Stimulated activated CD4-positive, alpha-beta T cell treated with anti-CD3 and anti-CD28 coated beads, Interleukin-4, amount 100 ng/mL, for 48 hours (primary cell): ENCODE measurements around the gene GMDS.

Source experiments
- DNase-seq, 2 donors: peaks; one replicate each; pipeline ENCODE4 v3.0.0-alpha.2; 2020; ENCODE audit warnings: low read depth in 2 of 2

Gene GMDS

GRCh38 chr6:1895721-1896120, 349.7 kb downstream of the GMDS start:
- no peak for DNase-seq

GRCh38 chr6:1894954-1895353, 350.5 kb downstream of the GMDS start:
- no peak for DNase-seq

- no peak for DNase-seq
Observed at GRCh38 chr6:1893470-1894130, 351.8 kb downstream of the GMDS start.

GRCh38 chr6:1892716-1893115, 352.7 kb downstream of the GMDS start:
- no peak for DNase-seq

- no peak for DNase-seq
Observed at GRCh38 chr6:1890987-1891386, 354.4 kb downstream of the GMDS start.

GRCh38 chr6:1890071-1890470, 355.3 kb downstream of the GMDS start:
- DNase-seq, result no peak

- no peak for DNase-seq
Observed at GRCh38 chr6:1885576-1886011, 359.8 kb downstream of the GMDS start.

- no peak for DNase-seq
Observed at GRCh38 chr6:1884313-1884712, 361.1 kb downstream of the GMDS start.

- DNase-seq, result no peak
Observed at GRCh38 chr6:1878330-1878729, 367.1 kb downstream of the GMDS start.

GRCh38 chr6:1873781-1874180, 371.6 kb downstream of the GMDS start:
- no peak for DNase-seq

- DNase-seq, result no peak
Observed at GRCh38 chr6:1872649-1873131, 372.7 kb downstream of the GMDS start.

- DNase-seq, result no peak
Observed at GRCh38 chr6:1871724-1872315, 373.6 kb downstream of the GMDS start.

- DNase-seq, result no peak
Observed at GRCh38 chr6:1870932-1871331, 374.5 kb downstream of the GMDS start.

- no peak for DNase-seq
Observed at GRCh38 chr6:1870251-1870650, 375.2 kb downstream of the GMDS start.

- DNase-seq, result no peak
Observed at GRCh38 chr6:1869769-1870168, 375.6 kb downstream of the GMDS start.

- DNase-seq, result no peak
Observed at GRCh38 chr6:1869308-1869707, 376.1 kb downstream of the GMDS start.

GRCh38 chr6:1868561-1869261, 376.7 kb downstream of the GMDS start:
- no peak for DNase-seq

GRCh38 chr6:1867197-1867596, 378.2 kb downstream of the GMDS start:
- DNase-seq, result no peak

GRCh38 chr6:1865585-1865984, 379.8 kb downstream of the GMDS start:
- no peak for DNase-seq

- no peak for DNase-seq
Observed at GRCh38 chr6:1864496-1864895, 380.9 kb downstream of the GMDS start.

- DNase-seq, result no peak
Observed at GRCh38 chr6:1862411-1862810, 383.0 kb downstream of the GMDS start.

- no peak for DNase-seq
Observed at GRCh38 chr6:1860756-1861348, 384.6 kb downstream of the GMDS start.

- no peak for DNase-seq
Observed at GRCh38 chr6:1858859-1859258, 386.5 kb downstream of the GMDS start.
